HG02973 (cell line): ENCODE results near the gene NKAPD1.
A peak's percentile ranks its signal among the peaks of the same experiment; 100 is the strongest.
"Not testable (repeated sequence)": the region's sequence is repeated elsewhere in the genome, so short reads cannot be mapped to it uniquely, and the experiment has no call there.

Source experiments
- ATAC-seq: cut with Tn5 transposase; IDR thresholded peaks from one replicate; pipeline ENCODE4 v1.9.1; 2021; ENCODE audit warnings: moderate library complexity; ENCODE audit not compliant: unreplicated experiment

NKAPD1 gene, protein sequence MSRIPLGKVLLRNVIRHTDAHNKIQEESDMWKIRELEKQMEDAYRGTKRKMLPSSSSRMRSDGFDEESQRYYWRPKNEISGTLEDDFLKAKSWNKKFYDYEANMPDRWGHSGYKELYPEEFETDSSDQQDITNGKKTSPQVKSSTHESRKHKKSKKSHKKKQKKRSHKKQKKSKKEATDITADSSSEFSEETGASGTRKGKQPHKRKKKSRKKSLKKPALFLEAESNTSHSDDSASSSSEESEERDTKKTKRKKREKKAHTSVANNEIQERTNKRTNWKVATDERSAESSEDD

GRCh38 chr11:112073941-112074811 is at the start of gene NKAPD1, which contains the start of gene PIH1D2:
NKAPD1 (plus strand) TSS chr11:112074299; CDS start chr11:112075575, 1,276 bp downstream.
PIH1D2 (minus strand) TSS chr11:112074017; CDS start chr11:112073174, 843 bp downstream.
- ATAC-seq = peak; percentile 87

DNA sequence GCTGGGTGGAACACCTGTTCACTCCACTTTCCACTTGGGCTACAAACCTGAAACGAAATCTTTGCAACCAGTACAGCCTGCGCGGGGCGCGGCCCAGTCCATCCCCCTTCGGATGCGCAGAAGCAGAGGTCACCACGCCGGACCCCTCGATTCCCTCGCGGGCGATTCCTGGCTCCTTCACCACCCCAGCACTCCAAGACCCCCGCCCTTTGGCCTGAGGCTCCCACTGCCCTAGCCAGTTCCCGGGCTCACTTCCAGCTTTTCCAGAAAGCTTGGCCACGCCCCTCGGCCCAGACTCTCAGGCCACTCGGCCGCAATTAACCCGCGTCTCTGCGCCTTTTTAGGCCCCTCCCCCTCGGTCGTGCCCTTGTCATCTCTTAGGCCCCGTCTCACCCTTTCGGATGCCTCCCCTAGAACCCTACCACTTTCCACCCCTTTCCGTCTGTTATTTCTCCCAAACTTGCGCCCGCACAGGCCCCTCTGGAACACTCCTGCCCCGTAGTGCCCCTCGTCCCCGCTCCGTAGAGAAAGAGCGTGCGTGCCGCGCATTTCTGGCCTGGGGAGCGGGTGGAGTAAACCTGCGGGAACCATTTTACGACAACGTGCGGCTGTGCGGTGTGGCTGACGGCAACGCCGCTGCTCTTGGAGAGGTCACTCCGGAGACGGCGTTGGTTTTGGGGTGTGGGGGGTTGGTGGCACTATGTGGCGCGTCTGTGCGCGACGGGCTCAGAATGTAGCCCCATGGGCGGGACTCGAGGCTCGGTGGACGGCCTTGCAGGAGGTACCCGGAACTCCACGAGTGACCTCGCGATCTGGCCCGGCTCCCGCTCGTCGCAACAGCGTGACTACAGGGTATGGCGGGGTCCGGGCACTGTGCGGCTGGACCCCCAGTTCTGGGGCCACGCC is 49.1 kb upstream of the NKAPD1 start, which contains the start of gene DLAT:
Gene DLAT, plus strand, starts transcription at position 636 of the 906 bp plus-strand sequence. Its CDS starts 65 bp downstream, at position 701.
- peak; percentile 66 for ATAC-seq

DNA sequence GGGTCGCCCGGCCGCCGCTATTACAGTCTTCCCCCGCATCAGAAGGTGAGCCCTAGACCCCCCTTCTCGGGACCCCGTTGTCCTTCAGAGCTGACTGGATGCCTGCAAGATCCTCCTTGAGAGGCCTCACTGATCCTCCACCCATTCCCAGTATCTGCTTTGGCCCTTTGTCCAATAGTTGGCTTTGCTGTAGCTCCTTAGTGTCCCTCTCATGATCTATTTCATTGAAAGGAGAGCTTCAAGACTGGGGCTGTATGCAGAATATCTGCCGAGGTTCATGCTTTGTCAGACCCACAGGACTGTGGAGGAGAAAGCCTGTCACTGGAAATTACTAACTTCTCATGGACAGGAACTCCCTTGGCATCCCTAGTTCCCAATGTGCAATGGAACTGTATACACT is 48.4 kb upstream of the NKAPD1 start:
- no peak for ATAC-seq

DNA sequence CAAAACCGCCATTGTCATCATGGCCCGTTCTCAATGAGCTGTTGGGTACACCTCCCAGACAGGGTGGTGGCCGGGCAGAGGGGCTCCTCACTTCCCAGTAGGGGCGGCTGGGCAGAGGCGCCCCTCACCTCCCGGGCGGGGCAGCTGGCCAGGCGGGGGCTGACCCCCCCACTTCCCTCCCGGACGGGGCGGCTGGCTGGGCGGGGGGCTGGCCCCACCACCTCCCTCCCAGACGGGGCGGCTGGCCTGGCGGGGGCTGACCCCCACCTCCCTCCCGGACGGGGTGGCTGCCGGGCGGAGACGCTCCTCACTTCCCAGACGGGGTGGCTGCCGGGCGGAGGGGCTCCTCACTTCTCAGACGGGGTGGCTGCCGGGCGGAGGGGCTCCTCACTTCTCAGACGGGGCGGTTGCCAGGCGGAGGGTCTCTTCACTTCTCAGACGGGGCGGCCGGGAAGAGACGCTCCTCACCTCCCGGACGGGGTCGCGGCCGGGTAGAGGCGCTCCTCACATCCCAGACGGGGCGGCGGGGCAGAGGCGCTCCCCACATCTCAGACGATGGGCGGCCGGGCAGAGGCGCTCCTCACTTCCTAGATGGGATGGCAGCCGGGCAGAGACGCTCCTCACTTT is 47.2 kb upstream of the NKAPD1 start:
- ATAC-seq = not testable (repeated sequence)

DNA sequence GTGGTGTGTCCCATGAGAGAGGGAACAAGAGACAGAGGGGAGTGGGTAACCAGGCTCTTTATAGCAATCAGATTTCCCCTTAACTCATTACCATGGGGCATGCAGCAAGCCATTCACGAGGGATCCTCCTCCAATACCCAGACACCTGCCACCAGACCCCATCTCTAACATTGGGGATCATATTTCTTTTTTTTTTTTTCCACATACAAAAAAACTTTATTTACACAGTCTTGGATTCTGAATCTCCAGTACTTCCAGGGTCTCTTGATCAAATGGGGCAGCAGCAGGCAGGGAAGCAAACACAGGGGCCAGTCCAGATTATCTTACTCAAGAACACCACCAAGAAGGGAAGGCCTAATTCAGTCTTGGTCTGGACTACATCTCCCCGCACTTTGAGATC is 44.6 kb upstream of the NKAPD1 start:
- ATAC-seq = no peak

GRCh38 chr11:112033902-112034301 is 40.2 kb upstream of the NKAPD1 start:
- ATAC-seq = no peak

GRCh38 chr11:112037527-112037926 is 36.6 kb upstream of the NKAPD1 start:
- no peak for ATAC-seq

GRCh38 chr11:112042161-112042960 is 31.7 kb upstream of the NKAPD1 start:
- no peak for ATAC-seq

DNA sequence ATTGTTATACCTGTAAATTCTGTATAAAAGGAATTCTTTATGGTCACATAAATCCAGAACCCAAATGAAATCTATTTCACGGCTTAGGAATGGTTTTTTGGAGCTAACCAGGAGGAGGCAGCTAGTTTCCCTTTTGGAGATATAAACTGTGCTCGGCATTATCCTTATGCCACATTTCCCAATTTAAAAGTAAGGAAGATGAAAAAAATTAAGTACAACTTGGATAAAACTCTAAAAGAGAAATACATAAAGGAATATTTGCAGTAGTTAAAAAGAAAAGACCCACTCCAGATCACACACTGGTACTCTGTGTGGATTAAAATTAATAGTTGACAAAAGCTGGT is 31.2 kb upstream of the NKAPD1 start:
- no peak for ATAC-seq

- no peak for ATAC-seq
Measured at GRCh38 chr11:112044961-112045360, 29.1 kb upstream of the NKAPD1 start.

DNA sequence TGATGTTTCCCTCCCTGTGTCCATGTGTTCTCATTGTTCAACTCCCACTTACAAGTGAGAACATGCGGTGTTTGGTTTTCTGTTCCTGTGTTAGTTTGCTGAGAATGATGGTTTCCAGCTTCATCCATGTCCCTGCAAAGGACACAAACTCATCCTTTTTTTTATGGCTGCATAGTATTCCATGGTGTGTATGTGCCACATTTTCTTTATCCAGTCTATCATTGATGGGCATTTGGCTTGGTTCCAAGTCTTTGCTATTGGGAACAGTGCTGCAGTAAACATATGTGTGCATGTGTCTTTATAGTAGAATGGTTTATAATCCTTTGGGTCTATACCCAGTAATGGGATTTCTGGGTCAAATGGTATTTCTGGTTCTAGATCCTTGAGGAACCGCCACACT is 27.5 kb upstream of the NKAPD1 start:
- ATAC-seq = not testable (repeated sequence)

DNA sequence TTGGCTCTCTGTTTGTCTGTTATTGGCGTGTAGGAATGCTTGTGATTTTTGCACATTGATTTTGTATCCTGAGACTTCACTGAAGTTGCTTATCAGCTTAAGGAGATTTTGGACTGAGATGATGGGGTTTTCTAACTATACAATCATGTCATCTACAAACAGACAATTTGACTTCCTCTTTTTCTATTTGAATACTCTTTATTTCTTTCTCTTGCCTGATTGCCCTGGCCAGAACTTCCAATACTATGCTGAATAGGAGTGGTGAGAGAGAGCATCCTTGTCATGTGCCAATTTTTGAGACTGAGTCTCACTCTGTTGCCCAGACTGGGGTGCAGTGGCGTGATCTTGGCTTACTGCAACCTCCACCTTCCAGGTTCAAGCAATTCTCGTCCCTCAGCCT is 25.8 kb upstream of the NKAPD1 start:
- not testable (repeated sequence) for ATAC-seq

DNA sequence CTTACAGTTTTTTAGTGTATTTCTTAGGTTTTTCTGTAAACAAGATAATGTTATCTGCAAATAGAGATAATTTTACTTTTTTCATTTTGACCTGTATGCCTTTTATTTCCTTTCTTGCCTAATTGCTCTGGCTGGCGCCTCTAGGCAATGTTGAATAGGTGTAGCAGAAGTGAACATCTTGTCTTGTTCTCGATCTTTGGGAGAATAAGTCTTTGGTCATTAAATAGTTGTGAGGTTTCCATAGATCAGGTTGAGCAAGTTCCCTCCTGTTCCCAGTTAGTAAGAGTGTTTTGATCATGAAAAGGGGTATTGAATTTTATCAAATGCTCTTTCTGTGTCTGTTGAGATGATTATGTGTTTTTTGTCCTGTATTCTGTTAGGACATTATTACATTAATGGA is 24.3 kb upstream of the NKAPD1 start:
- ATAC-seq = no peak

GRCh38 chr11:112050721-112051120 is 23.4 kb upstream of the NKAPD1 start:
- ATAC-seq = peak; percentile 78

DNA sequence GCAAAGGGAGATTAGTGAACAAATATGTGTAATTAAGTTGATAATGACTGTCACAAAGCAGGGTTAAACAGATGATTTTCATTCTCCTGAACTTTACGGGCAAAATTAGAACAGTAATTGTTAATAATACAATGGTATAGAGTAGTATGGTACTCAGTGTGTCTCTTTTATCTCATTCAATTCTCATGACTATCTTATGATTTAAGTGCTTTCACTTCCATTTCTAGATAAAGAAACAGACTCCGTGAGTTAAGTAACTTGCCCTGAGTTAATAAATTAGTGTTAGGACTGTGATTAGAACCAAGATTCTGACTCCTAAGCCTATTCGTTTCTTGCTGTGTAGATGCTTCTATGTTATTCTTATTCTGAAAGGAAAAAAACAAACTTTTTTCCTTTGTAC is 22.3 kb upstream of the NKAPD1 start:
- ATAC-seq = no peak

GRCh38 chr11:112057170-112057569 is 16.9 kb upstream of the NKAPD1 start:
- no peak for ATAC-seq

GRCh38 chr11:112058103-112058502 is 16.0 kb upstream of the NKAPD1 start:
- ATAC-seq = no peak

DNA sequence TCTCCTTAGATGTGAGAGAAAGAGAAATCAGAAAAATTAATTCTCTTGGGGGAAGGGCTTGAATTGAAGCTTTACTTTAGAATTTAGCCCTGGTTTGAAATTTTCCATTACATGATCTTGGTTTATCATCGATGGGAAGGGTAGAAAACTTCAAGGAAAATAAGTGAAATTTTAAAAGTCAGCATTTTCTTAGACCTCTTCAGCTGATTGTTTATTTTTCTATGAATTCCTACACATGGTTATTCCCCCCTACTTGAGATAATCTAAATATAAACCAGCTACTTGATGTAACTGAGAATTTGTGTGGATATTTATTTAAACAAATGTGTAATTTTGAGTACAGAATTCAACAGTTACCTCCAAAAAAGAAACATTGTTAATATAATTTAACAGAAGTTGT is 11.2 kb upstream of the NKAPD1 start:
- ATAC-seq = no peak

DNA sequence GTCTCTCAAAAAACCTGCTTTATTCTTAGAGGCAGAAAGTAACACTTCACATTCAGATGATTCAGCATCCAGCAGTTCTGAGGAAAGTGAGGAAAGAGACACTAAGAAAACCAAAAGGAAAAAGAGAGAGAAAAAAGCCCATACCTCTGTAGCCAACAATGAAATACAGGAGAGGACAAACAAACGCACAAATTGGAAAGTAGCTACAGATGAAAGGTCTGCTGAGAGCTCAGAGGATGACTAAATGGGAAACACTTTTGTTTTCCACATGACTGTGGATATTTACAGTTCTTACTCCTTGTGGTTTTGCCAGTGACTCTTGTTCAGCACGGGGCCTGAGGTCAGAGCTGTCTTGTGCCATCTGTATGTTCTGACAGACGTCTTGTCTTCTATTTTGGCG is 8.6 kb downstream of the NKAPD1 start:
- no peak for ATAC-seq
